Neuronal stem cell (in vitro differentiated cells): ENCODE data around the gene TCFL5. TPM values are rescaled to one million over a fixed set of nuclear protein-coding genes. Genes with fewer than 3 reads are reported as not detected.

Experiments
- DNase-seq: peaks from one replicate; pipeline ENCODE4 v3.0.0-alpha.2; 2013; ENCODE audit warnings: low spot score
- H2AFZ ChIP-seq: one replicate; pipeline ENCODE4 v1.6.1; 2013; ENCODE audit warnings: mild to moderate bottlenecking, low read length, inconsistent platforms
- H2AK5ac ChIP-seq: 2 replicates; pipeline ENCODE4 v1.6.1; 2013; ENCODE audit warnings: low read depth, mild to moderate bottlenecking, inconsistent platforms, low read length, moderate library complexity, mixed read lengths
- H2BK120ac ChIP-seq: 2 replicates; pipeline ENCODE4 v1.6.1; 2013; ENCODE audit warnings: low read depth, mild to moderate bottlenecking, inconsistent platforms, low read length, moderate library complexity, mixed read lengths
- H2BK12ac ChIP-seq: one replicate; pipeline ENCODE4 v1.6.1; 2013; ENCODE audit warnings: low read length, inconsistent platforms
- H2BK15ac ChIP-seq: 2 replicates; pipeline ENCODE4 v1.6.1; 2013; ENCODE audit warnings: mild to moderate bottlenecking, low read length, inconsistent platforms, mixed read lengths
- H2BK5ac ChIP-seq: one replicate; pipeline ENCODE4 v1.6.1; 2013; ENCODE audit warnings: inconsistent platforms, mild to moderate bottlenecking, low read length, moderate library complexity
- H3K14ac ChIP-seq: one replicate; pipeline ENCODE4 v1.6.1; 2013; ENCODE audit warnings: low read length, inconsistent platforms
- H3K18ac ChIP-seq: 2 replicates; pipeline ENCODE4 v1.6.1; 2013; ENCODE audit warnings: low read length, inconsistent platforms
- H3K23ac ChIP-seq: 2 replicates; pipeline ENCODE4 v1.6.1; 2013; ENCODE audit warnings: low read depth, mild to moderate bottlenecking, mixed read lengths, low read length, inconsistent platforms; ENCODE audit not compliant: poor library complexity
- H3K27ac ChIP-seq: replicated peaks from 3 replicates; pipeline ENCODE4 v1.5.1; 2013; ENCODE audit warnings: low read length, inconsistent platforms
- H3K27me3 ChIP-seq, 3 experiments: 2 replicates each; pipeline ENCODE4 v1.6.1; 2013; ENCODE audit warnings: low read length in 3 of 3, mild to moderate bottlenecking in 2 of 3, inconsistent platforms in 1 of 3, low read depth in 1 of 3, mixed read lengths in 1 of 3, moderate library complexity in 1 of 3; ENCODE audit not compliant: control insufficient read depth in 3 of 3, insufficient read depth in 3 of 3
- H3K36me3 ChIP-seq, 2 donors: replicated peaks in 1 of 2; 2 replicates each; pipeline ENCODE4 v1.6.1; 2013; ENCODE audit warnings: low read length in 2 of 2; ENCODE audit not compliant: control insufficient read depth in 2 of 2, insufficient read depth in 2 of 2
- H3K4ac ChIP-seq: 2 replicates; pipeline ENCODE4 v1.6.1; 2013; ENCODE audit warnings: inconsistent platforms, mild to moderate bottlenecking, low read length, moderate library complexity
- H3K4me1 ChIP-seq, 2 donors: 1 replicate in 1 of 2; 2 replicates in 1 of 2; pipeline ENCODE4 v1.6.1; 2013; ENCODE audit warnings: low read length in 2 of 2, low read depth in 1 of 2; ENCODE audit not compliant: control insufficient read depth in 2 of 2, insufficient read depth in 1 of 2
- H3K4me2 ChIP-seq: one replicate; pipeline ENCODE4 v1.6.1; 2013; ENCODE audit warnings: mild to moderate bottlenecking, low read length, inconsistent platforms; ENCODE audit not compliant: insufficient read depth, poor library complexity, severe bottlenecking
- H3K4me3 ChIP-seq, 2 donors: 2 replicates each; pipeline ENCODE4 v1.5.1; 2013; ENCODE audit warnings: low read length in 2 of 2, mild to moderate bottlenecking in 2 of 2, inconsistent platforms in 1 of 2, moderate library complexity in 1 of 2
- H3K79me1 ChIP-seq: one replicate; pipeline ENCODE4 v1.6.1; 2013; ENCODE audit warnings: low read depth, mild to moderate bottlenecking, inconsistent platforms, low read length, moderate library complexity
- H3K9ac ChIP-seq: one replicate; pipeline ENCODE4 v1.6.1; 2013; ENCODE audit warnings: mild to moderate bottlenecking, low read depth, low read length, inconsistent platforms; ENCODE audit not compliant: poor library complexity
- H3K9me3 ChIP-seq, 2 donors: replicated peaks in 1 of 2; 2 replicates each; pipeline versions ENCODE3 to v1.6.1; 2013; ENCODE audit warnings: low read length in 2 of 2, mild to moderate bottlenecking in 2 of 2, inconsistent platforms in 1 of 2, low read depth in 1 of 2, mixed read lengths in 1 of 2, moderate library complexity in 1 of 2; ENCODE audit not compliant: control insufficient read depth in 2 of 2, insufficient read depth in 1 of 2
- H4K8ac ChIP-seq: one replicate; pipeline ENCODE4 v1.6.1; 2013; ENCODE audit warnings: low read depth, mild to moderate bottlenecking, inconsistent platforms, low read length, moderate library complexity
- H4K91ac ChIP-seq: one replicate; pipeline ENCODE4 v1.6.1; 2013; ENCODE audit warnings: low read length, low read depth, mild to moderate bottlenecking, inconsistent platforms; ENCODE audit not compliant: poor library complexity
- WGBS, 2 donors: extraction: QIAGEN DNeasy Blood & Tissue Kit; methylation state at CpG; one replicate each; pipeline ENCODE4 v1.1.7; 2013; ENCODE audit warnings: missing lambda C conversion rate in 2 of 2, mixed read lengths in 1 of 2; ENCODE audit not compliant: insufficient read length in 2 of 2, insufficient replicate concordance in 1 of 2; ENCODE audit errors: extremely low coverage in 2 of 2; 5-methylcytosine and 5-hydroxymethylcytosine counted together
- polyA plus RNA-seq, 2 experiments: library from polyadenylated mRNA; stranded (reverse); fragments of 200-250 nt; gene quantifications; one replicate each; pipeline ENCODE4 v1.2.3, GENCODE V29; 2013

The TCFL5 gene
- 14.5 TPM for polyA plus RNA-seq (2013, experiment 1 of 2)
- polyA plus RNA-seq (2013, experiment 2 of 2) = 15.3 TPM

GRCh38 chr20:62861726-62862336 lies at the start of gene TCFL5:
TCFL5 (minus strand) TSS chr20:62861822; CDS start chr20:62861670, 152 bp downstream.
- WGBS, 2 donors = no CpG with 5 or more reads among the region's 70 CpGs
- DNase-seq = peak; percentile 80
- peak within 1 kb of the TSS; percentile 97 for H3K9ac ChIP-seq

GRCh38 chr20:62910777-62911497 lies 49.3 kb upstream of the TCFL5 start:
- no peak overlapping the region for H2AK5ac ChIP-seq
- peaks cover 57 to 85% of the 10 kb centered on the region in 2 donors for H3K36me3 ChIP-seq
- no peak overlapping the region for H3K9ac ChIP-seq
- no peak overlapping the region for H2BK5ac ChIP-seq
- no peak overlapping the region for H3K4me2 ChIP-seq
- H2BK12ac ChIP-seq = no peak overlapping the region
- WGBS, 2 donors = no CpG with 5 or more reads among the region's 45 CpGs
- no peak for DNase-seq
- no peak overlapping the region for H2AFZ ChIP-seq
- peaks cover 13% of the 10 kb centered on the region for H3K79me1 ChIP-seq
- H3K18ac ChIP-seq = no peak overlapping the region
- H3K14ac ChIP-seq = no peak overlapping the region
- no peak overlapping the region for H4K91ac ChIP-seq
- H3K27me3 ChIP-seq = no peaks in the 10 kb centered on the region
- peak overlapping the region; percentile 52 for H4K8ac ChIP-seq
- H3K4me3 ChIP-seq = no peak overlapping the region
- H2BK15ac ChIP-seq = no peak overlapping the region
- H2BK120ac ChIP-seq = no peak overlapping the region
- H3K4me1 ChIP-seq = peaks cover 7 to 21% of the 10 kb centered on the region in 2 donors
- peak overlapping the region; percentile 77 for H3K23ac ChIP-seq
- no peaks in the 10 kb centered on the region for H3K9me3 ChIP-seq
- H3K27ac ChIP-seq = no peak overlapping the region
- no peak overlapping the region for H3K4ac ChIP-seq

More at GRCh38 chr20:62861726-62862336, at the start of gene TCFL5:
- Histone ChIP-seq H3K4ac (peak within 1 kb of the TSS; percentile 66), H3K27ac (peak within 1 kb of the TSS; percentile 65), H2BK15ac (no peak within 1 kb of the TSS), H3K18ac (peak within 1 kb of the TSS; percentile 98), H3K4me2 (peak within 1 kb of the TSS; percentile 83), H3K4me1 (peaks cover 7 to 10% of the 10 kb centered on the region in 2 donors), H3K79me1 (peaks cover 3% of the 10 kb centered on the region), H2BK120ac (no peak within 1 kb of the TSS), H3K9me3 (peaks cover 0 to 2% of the 10 kb centered on the region in 2 donors), H4K91ac (no peak within 1 kb of the TSS), H4K8ac (no peak within 1 kb of the TSS), H3K14ac (peak within 1 kb of the TSS; percentile 71), H2AFZ (peak within 1 kb of the TSS; percentile 87), H3K4me3 (peak within 1 kb of the TSS; percentile 93 to 98), H3K23ac (peak within 1 kb of the TSS; percentile 95), H3K27me3 (peaks cover 0 to 8% (median 0%) of the 10 kb centered on the region in 3 experiments), H2BK12ac (peak within 1 kb of the TSS; percentile 94), H2BK5ac (peak within 1 kb of the TSS; percentile 87), H3K36me3 (peaks cover 8 to 28% of the 10 kb centered on the region in 2 donors), H2AK5ac (peak within 1 kb of the TSS; percentile 99)

- Histone ChIP-seq H2BK120ac (no peak overlapping the region), H3K36me3 (peaks cover 62 to 91% of the 10 kb centered on the region in 2 donors), H3K4ac (no peak overlapping the region), H3K4me3 (no peak overlapping the region), H3K23ac (no peak overlapping the region), H4K8ac (peak overlapping the region; percentile 74), H2BK5ac (no peak overlapping the region), H3K9ac (no peak overlapping the region), H2BK12ac (no peak overlapping the region), H3K79me1 (peaks cover 13% of the 10 kb centered on the region), H3K27ac (no peak overlapping the region), H2AFZ (no peak overlapping the region), H2BK15ac (no peak overlapping the region), H3K14ac (no peak overlapping the region), H2AK5ac (no peak overlapping the region), H3K4me1 (peaks cover 4 to 14% of the 10 kb centered on the region in 2 donors), H3K27me3 (no peaks in the 10 kb centered on the region), H3K4me2 (no peak overlapping the region), H3K18ac (no peak overlapping the region), H4K91ac (no peak overlapping the region), H3K9me3 (no peaks in the 10 kb centered on the region)
- DNase-seq = no peak
- no CpG with 5 or more reads among the region's 11 CpGs for WGBS, 2 donors
Measured at GRCh38 chr20:62910217-62910766, 48.7 kb upstream of the TCFL5 start.
